HepG2 (cell line): Measurements from ENCODE around the gene MASP1. TPM values are rescaled to one million over a fixed set of nuclear protein-coding genes. Genes with fewer than 3 reads are reported as not detected.

ENCODE experiments used
- AGO2 ChIP-seq: fragments of 200-400 bp; formaldehyde crosslinking; optimal IDR thresholded peaks from 2 replicates; pipeline ENCODE3; 2017; ENCODE audit warnings: mild to moderate bottlenecking, low read depth, low read length, moderate library complexity
- BRD4 ChIP-seq: sonication (generic); formaldehyde crosslinking; IDR thresholded peaks from 2 replicates; pipeline ENCODE4 v1.4.0; 2020; ENCODE audit warnings: missing genetic modification reagents
- DMAP1 ChIP-seq: IDR thresholded peaks from 2 replicates; pipeline ENCODE4 v1.6.1; 2016
- HOXA3 ChIP-seq: sonication (generic); formaldehyde crosslinking; IDR thresholded peaks from 2 replicates; pipeline ENCODE4 v1.5.0; 2020; ENCODE audit warnings: missing genetic modification reagents
- NFE2L1 ChIP-seq: sonication (generic); formaldehyde crosslinking; IDR thresholded peaks from 2 replicates; pipeline ENCODE4 v1.4.0; 2020; ENCODE audit warnings: missing genetic modification reagents, mild to moderate bottlenecking, borderline replicate concordance
- NR2F6 ChIP-seq, 2 experiments: IDR thresholded peaks; 2 replicates each; pipeline ENCODE4 v1.6.1; 2016; ENCODE audit warnings: antibody characterized with exemption in 1 of 2, mild to moderate bottlenecking in 1 of 2
- PITX1 ChIP-seq: sonication (generic); formaldehyde crosslinking; IDR thresholded peaks from 2 replicates; pipeline ENCODE4 v1.5.1; 2020; ENCODE audit warnings: mild to moderate bottlenecking, missing genetic modification reagents
- SCMH1 ChIP-seq: sonication (generic); formaldehyde crosslinking; IDR thresholded peaks from 2 replicates; pipeline ENCODE4 v1.9.0; 2021; ENCODE audit warnings: missing genetic modification reagents, mild to moderate bottlenecking, borderline replicate concordance
- SIX1 ChIP-seq: sonication (generic); formaldehyde crosslinking; IDR thresholded peaks from 2 replicates; pipeline ENCODE4 v1.4.0; 2020; ENCODE audit warnings: missing genetic modification reagents, borderline replicate concordance
- SOX5 ChIP-seq: IDR thresholded peaks from 2 replicates; pipeline ENCODE4 v1.6.1; 2016; ENCODE audit warnings: borderline replicate concordance
- TEAD3 ChIP-seq: optimal IDR thresholded peaks from 2 replicates; pipeline ENCODE3; 2016; ENCODE audit warnings: borderline replicate concordance
- ZNF17 ChIP-seq: sonication (generic); formaldehyde crosslinking; IDR thresholded peaks from 2 replicates; pipeline ENCODE4 v1.5.0; 2020; ENCODE audit warnings: mild to moderate bottlenecking, missing genetic modification reagents
- ZNF34 ChIP-seq: sonication (generic); formaldehyde crosslinking; IDR thresholded peaks from 2 replicates; pipeline ENCODE4 v1.4.0; 2020; ENCODE audit warnings: mild to moderate bottlenecking, missing genetic modification reagents, borderline replicate concordance
- ZNF543 ChIP-seq: sonication (generic); formaldehyde crosslinking; IDR thresholded peaks from 2 replicates; pipeline ENCODE4 v1.4.0; 2020; ENCODE audit warnings: mild to moderate bottlenecking, missing genetic modification reagents
- ZNF577 ChIP-seq: sonication (generic); formaldehyde crosslinking; IDR thresholded peaks from 2 replicates; pipeline ENCODE4 v1.4.0; 2020; ENCODE audit warnings: mild to moderate bottlenecking, low read depth, missing genetic modification reagents, borderline replicate concordance
- ZNF589 ChIP-seq: sonication (generic); formaldehyde crosslinking; conservative IDR thresholded peaks from 2 replicates; pipeline ENCODE4 v1.8.0; 2022; ENCODE audit warnings: mild to moderate bottlenecking, moderate library complexity, missing genetic modification reagents
- polyA plus RNA-seq, 8 experiments: library from polyadenylated mRNA; depleted of rRNA in 3 of 8; stranded (reverse) in 7 of 8; unstranded in 1 of 8; fragments of >200 nt; fragmentation: Illumina TruSeq in 4 of 8; extraction: Trizol in 4 of 8; gene quantifications; 2 replicates each; pipeline versions ENCODE4 v1.2.1 to v1.2.3, GENCODE V29; 2011 to 2016; ENCODE audit warnings: low read depth in 4 of 8, missing spikeins in 1 of 8, mixed read lengths in 1 of 8; ENCODE audit not compliant: insufficient read depth in 1 of 8
- total RNA-seq, 5 experiments: library from RNA; depleted of rRNA; stranded (reverse); fragments of >200 nt; fragmentation: Illumina TruSeq; extraction: Trizol; gene quantifications; 2 replicates each; pipeline ENCODE4 v1.2.3, GENCODE V29; 2016; ENCODE audit warnings: low read depth in 1 of 5
- TF ChIP-seq, protein P1 (sequence below): sonication (generic); formaldehyde crosslinking; IDR thresholded peaks from 2 replicates; pipeline ENCODE4 v1.4.0; 2020; ENCODE audit warnings: mild to moderate bottlenecking, missing genetic modification reagents, borderline replicate concordance
- TF ChIP-seq, protein P2 (sequence below): sonication (generic); formaldehyde crosslinking; IDR thresholded peaks from 2 replicates; pipeline ENCODE4 v1.9.0; 2021; ENCODE audit warnings: missing genetic modification reagents, borderline replicate concordance
- TF ChIP-seq, protein P3 (sequence below): sonication (generic); formaldehyde crosslinking; conservative IDR thresholded peaks from 2 replicates; pipeline ENCODE4 v1.8.1; 2023; ENCODE audit warnings: missing genetic modification reagents
- TF ChIP-seq, protein P4 (sequence below): sonication (generic); formaldehyde crosslinking; IDR thresholded peaks from 2 replicates; pipeline ENCODE4 v1.9.0; 2021; ENCODE audit warnings: missing genetic modification reagents, mild to moderate bottlenecking, borderline replicate concordance

Gene MASP1
- total and polyA plus RNA-seq, 2 of the 13 experiments (the other 11 are each of a cell fraction or from before 2014, with no cell fraction given), result 10.8 to 56.0 TPM

DNA sequence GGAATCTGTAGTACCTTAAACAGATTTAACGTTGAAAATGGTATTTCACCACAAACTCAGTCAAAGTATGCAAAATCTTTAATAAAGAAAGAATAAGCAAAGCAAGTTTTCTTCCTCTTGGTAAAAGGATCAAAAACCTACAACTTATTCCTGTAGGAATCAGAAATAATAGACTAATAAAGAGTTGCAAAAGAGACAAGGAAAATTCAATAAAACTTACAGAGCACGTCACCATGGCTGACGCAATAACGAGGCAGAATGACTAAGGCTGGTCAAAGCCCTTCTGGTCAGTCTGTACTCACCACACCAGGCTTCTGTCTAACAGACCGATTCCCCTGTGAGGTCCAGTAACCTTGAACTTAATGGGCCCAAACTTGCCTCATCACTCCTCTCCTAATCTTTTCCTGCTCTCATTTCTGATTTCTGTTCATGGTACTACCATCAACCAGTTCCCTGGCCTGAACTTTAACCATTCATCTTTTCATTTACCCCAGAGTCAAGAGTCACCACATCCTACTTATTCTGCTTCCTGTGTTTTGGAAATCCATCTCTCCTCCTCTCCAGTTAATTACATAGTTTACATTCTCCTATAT, 5.0 kb downstream of the MASP1 start (continued):
- TF ChIP-seq, protein P1, sequence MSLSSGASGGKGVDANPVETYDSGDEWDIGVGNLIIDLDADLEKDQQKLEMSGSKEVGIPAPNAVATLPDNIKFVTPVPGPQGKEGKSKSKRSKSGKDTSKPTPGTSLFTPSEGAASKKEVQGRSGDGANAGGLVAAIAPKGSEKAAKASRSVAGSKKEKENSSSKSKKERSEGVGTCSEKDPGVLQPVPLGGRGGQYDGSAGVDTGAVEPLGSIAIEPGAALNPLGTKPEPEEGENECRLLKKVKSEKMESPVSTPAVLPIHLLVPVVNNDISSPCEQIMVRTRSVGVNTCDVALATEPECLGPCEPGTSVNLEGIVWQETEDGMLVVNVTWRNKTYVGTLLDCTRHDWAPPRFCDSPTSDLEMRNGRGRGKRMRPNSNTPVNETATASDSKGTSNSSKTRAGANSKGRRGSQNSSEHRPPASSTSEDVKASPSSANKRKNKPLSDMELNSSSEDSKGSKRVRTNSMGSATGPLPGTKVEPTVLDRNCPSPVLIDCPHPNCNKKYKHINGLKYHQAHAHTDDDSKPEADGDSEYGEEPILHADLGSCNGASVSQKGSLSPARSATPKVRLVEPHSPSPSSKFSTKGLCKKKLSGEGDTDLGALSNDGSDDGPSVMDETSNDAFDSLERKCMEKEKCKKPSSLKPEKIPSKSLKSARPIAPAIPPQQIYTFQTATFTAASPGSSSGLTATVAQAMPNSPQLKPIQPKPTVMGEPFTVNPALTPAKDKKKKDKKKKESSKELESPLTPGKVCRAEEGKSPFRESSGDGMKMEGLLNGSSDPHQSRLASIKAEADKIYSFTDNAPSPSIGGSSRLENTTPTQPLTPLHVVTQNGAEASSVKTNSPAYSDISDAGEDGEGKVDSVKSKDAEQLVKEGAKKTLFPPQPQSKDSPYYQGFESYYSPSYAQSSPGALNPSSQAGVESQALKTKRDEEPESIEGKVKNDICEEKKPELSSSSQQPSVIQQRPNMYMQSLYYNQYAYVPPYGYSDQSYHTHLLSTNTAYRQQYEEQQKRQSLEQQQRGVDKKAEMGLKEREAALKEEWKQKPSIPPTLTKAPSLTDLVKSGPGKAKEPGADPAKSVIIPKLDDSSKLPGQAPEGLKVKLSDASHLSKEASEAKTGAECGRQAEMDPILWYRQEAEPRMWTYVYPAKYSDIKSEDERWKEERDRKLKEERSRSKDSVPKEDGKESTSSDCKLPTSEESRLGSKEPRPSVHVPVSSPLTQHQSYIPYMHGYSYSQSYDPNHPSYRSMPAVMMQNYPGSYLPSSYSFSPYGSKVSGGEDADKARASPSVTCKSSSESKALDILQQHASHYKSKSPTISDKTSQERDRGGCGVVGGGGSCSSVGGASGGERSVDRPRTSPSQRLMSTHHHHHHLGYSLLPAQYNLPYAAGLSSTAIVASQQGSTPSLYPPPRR (CRISPR knock-in tag), result no peak
- TF ChIP-seq, protein P2, sequence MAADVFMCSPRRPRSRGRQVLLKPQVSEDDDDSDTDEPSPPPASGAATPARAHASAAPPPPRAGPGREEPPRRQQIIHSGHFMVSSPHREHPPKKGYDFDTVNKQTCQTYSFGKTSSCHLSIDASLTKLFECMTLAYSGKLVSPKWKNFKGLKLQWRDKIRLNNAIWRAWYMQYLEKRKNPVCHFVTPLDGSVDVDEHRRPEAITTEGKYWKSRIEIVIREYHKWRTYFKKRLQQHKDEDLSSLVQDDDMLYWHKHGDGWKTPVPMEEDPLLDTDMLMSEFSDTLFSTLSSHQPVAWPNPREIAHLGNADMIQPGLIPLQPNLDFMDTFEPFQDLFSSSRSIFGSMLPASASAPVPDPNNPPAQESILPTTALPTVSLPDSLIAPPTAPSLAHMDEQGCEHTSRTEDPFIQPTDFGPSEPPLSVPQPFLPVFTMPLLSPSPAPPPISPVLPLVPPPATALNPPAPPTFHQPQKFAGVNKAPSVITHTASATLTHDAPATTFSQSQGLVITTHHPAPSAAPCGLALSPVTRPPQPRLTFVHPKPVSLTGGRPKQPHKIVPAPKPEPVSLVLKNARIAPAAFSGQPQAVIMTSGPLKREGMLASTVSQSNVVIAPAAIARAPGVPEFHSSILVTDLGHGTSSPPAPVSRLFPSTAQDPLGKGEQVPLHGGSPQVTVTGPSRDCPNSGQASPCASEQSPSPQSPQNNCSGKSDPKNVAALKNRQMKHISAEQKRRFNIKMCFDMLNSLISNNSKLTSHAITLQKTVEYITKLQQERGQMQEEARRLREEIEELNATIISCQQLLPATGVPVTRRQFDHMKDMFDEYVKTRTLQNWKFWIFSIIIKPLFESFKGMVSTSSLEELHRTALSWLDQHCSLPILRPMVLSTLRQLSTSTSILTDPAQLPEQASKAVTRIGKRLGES (CRISPR knock-in tag), result no peak
- TF ChIP-seq HOXA3 (CRISPR knock-in tag), result peak; percentile 88
- no peak for TF ChIP-seq SCMH1
- peak; percentile 67; the same call in 1 of the 2 replicates for TF ChIP-seq PITX1 (CRISPR knock-in tag)
- TF ChIP-seq ZNF577 (CRISPR knock-in tag), result no peak
- no peak for TF ChIP-seq ZNF589
- TF ChIP-seq ZNF17 (CRISPR knock-in tag), result no peak
- peak; percentile 54 for TF ChIP-seq NR2F6 (IDR thresholded peaks at IDR 0.05)
- TF ChIP-seq NR2F6 (CRISPR knock-in tag; IDR thresholded peaks at IDR 0.05), result peak; percentile 63
- TF ChIP-seq, protein P3, sequence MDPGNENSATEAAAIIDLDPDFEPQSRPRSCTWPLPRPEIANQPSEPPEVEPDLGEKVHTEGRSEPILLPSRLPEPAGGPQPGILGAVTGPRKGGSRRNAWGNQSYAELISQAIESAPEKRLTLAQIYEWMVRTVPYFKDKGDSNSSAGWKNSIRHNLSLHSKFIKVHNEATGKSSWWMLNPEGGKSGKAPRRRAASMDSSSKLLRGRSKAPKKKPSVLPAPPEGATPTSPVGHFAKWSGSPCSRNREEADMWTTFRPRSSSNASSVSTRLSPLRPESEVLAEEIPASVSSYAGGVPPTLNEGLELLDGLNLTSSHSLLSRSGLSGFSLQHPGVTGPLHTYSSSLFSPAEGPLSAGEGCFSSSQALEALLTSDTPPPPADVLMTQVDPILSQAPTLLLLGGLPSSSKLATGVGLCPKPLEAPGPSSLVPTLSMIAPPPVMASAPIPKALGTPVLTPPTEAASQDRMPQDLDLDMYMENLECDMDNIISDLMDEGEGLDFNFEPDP (CRISPR knock-in tag), result no peak
- TF ChIP-seq DMAP1 (CRISPR knock-in tag), result no peak
- no peak for TF ChIP-seq ZNF34 (CRISPR knock-in tag)
- peak; percentile 36 for TF ChIP-seq TEAD3 (CRISPR knock-in tag)
- TF ChIP-seq BRD4 (CRISPR knock-in tag), result no peak
- no peak for TF ChIP-seq NFE2L1
- TF ChIP-seq AGO2, result no peak
- TF ChIP-seq SOX5 (CRISPR knock-in tag), result peak; percentile 58; the same call in 1 of the 2 replicates
- TF ChIP-seq ZNF543 (CRISPR knock-in tag), result no peak
- no peak for TF ChIP-seq SIX1 (CRISPR knock-in tag)
- TF ChIP-seq, protein P4, sequence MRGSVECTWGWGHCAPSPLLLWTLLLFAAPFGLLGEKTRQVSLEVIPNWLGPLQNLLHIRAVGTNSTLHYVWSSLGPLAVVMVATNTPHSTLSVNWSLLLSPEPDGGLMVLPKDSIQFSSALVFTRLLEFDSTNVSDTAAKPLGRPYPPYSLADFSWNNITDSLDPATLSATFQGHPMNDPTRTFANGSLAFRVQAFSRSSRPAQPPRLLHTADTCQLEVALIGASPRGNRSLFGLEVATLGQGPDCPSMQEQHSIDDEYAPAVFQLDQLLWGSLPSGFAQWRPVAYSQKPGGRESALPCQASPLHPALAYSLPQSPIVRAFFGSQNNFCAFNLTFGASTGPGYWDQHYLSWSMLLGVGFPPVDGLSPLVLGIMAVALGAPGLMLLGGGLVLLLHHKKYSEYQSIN (CRISPR knock-in tag), result no peak
